GM12878 (cell line): ENCODE measurements around the gene ATP6V1A. TPM values are rescaled to one million over a fixed set of nuclear protein-coding genes. Genes with fewer than 3 reads are reported as not detected.

ENCODE experiments used
- ATAC-seq: fragments of 200-7000 bp; cut with Tn5 transposase; 3 replicates; pipeline ENCODE4 v1.9.1; 2020; ENCODE audit warnings: mild to moderate bottlenecking, moderate library complexity
- Bru-seq: library from RNA; stranded (reverse); fragments of 400-500 nt; gene quantifications from one replicate; lab custom pipeline; 2021; lab: Mats Ljungman, UMichigan
- BruChase-seq, 2 experiments: library from RNA; stranded (reverse); fragments of 400-500 nt; gene quantifications; one replicate each; lab custom pipeline; 2021; lab: Mats Ljungman, UMichigan
- BruUV-seq: library from RNA; stranded (reverse); fragments of 400-500 nt; replicated peaks from 2 replicates; lab custom pipeline; 2021; lab: Mats Ljungman, UMichigan
- CTCF ChIA-PET: fragments of 300-600 bp; sonication (Branson Sonifier 250); formaldehyde crosslinking; extraction: SDS; loops from one replicate; lab custom pipeline; 2021; ENCODE audit warnings: inconsistent platforms; lab: Yijun Ruan, JAX
- POLR2A ChIA-PET: fragments of 350-600 bp; formaldehyde crosslinking; extraction: SDS; loops from one replicate; lab custom pipeline; 2021; ENCODE audit warnings: inconsistent platforms; lab: Charles Lee
- RAD21 ChIA-PET: fragments of 300-600 bp; sonication (Branson Sonifier 250); formaldehyde crosslinking; loops from one replicate; lab custom pipeline; 2023; ENCODE audit warnings: antibody characterized with exemption; ENCODE audit not compliant: unreplicated experiment; lab: Charles Lee
- SMC1A ChIA-PET: fragments of 300-600 bp; sonication (Branson Sonifier 250); formaldehyde crosslinking; loops from one replicate; lab custom pipeline; 2023; ENCODE audit not compliant: unreplicated experiment, uncharacterized antibody; lab: Charles Lee
- DNase-seq: peaks from one replicate; pipeline ENCODE4 v3.0.0-alpha.2; 2011; ENCODE audit warnings: low read depth, low spot score
- FAIRE-seq: peaks from 3 replicates; lab custom pipeline; 2011; peaks lifted over from hg19 to GRCh38; lab: Jason Lieb, UNC
- H2AFZ ChIP-seq: 2 replicates; pipeline ENCODE4 v1.6.0; 2011; ENCODE audit warnings: low read depth, low read length, control low read depth; ENCODE audit not compliant: control insufficient read depth
- H3K27ac ChIP-seq: 2 replicates; pipeline ENCODE4 v1.5.1; 2011; ENCODE audit warnings: control low read depth; ENCODE audit not compliant: control insufficient read depth, insufficient read depth
- H3K27me3 ChIP-seq, 2 experiments: replicated peaks in 1 of 2; 2 replicates each; pipeline versions ENCODE4 v1.6.0 to v1.6.1; 2011; ENCODE audit warnings: low read length in 1 of 2; ENCODE audit not compliant: control insufficient read depth in 2 of 2, insufficient read depth in 2 of 2
- H3K36me3 ChIP-seq, 2 experiments: 2 replicates each; pipeline ENCODE4 v1.5.1; 2011; ENCODE audit warnings: low read length in 1 of 2; ENCODE audit not compliant: control insufficient read depth in 2 of 2, insufficient read depth in 2 of 2
- H3K4me1 ChIP-seq: 2 replicates; pipeline ENCODE4 v1.6.1; 2011; ENCODE audit warnings: mild to moderate bottlenecking, low read length, moderate library complexity, mixed read lengths; ENCODE audit not compliant: control insufficient read depth, insufficient read depth
- H3K4me2 ChIP-seq: 2 replicates; pipeline ENCODE4 v1.6.0; 2011; ENCODE audit warnings: control low read depth; ENCODE audit not compliant: control insufficient read depth, insufficient read depth
- H3K4me3 ChIP-seq: fragments of 200-600 bp; sonication (generic); 2 replicates; pipeline ENCODE4 v1.5.1; 2016
- H3K79me2 ChIP-seq: 2 replicates; pipeline ENCODE4 v1.6.0; 2011; ENCODE audit warnings: low read length; ENCODE audit not compliant: control insufficient read depth, insufficient read depth
- H3K9ac ChIP-seq: 2 replicates; pipeline ENCODE4 v1.8.0; 2011; ENCODE audit warnings: low read length, control low read depth, mixed read lengths; ENCODE audit not compliant: control insufficient read depth, insufficient read depth
- H3K9me3 ChIP-seq: replicated peaks from 3 replicates; pipeline ENCODE4 v1.5.1; 2011; ENCODE audit warnings: mild to moderate bottlenecking, low read length; ENCODE audit not compliant: control insufficient read depth, insufficient read depth
- H4K20me1 ChIP-seq: 2 replicates; pipeline ENCODE4 v1.6.0; 2011; ENCODE audit not compliant: control insufficient read depth, insufficient read depth
- BHLHE40 ChIP-seq, 2 experiments: fragments of 450-650 bp in 1 of 2; IDR thresholded peaks; 2 replicates each; pipeline ENCODE4 v1.6.1; 2011 to 2017; ENCODE audit warnings: low read depth in 2 of 2, borderline replicate concordance in 1 of 2, improper control_type of control experiment in 1 of 2, low read length in 1 of 2, mild to moderate bottlenecking in 1 of 2
- CREM ChIP-seq: IDR thresholded peaks from 2 replicates; pipeline ENCODE4 v1.6.1; 2014; ENCODE audit warnings: antibody characterized with exemption, low read depth
- E2F4 ChIP-seq: IDR thresholded peaks from 2 replicates; pipeline ENCODE4 v1.6.1; 2012; ENCODE audit warnings: low read depth, low read length, improper control_type of control experiment
- ESRRA ChIP-seq: IDR thresholded peaks from 2 replicates; pipeline ENCODE4 v1.6.1; 2012; ENCODE audit warnings: mild to moderate bottlenecking, low read length, improper control_type of control experiment
- ETV6 ChIP-seq, 2 experiments: fragments of 450-650 bp in 1 of 2; IDR thresholded peaks in 1 of 2; conservative IDR thresholded peaks in 1 of 2; 2 replicates each; pipeline ENCODE4 v1.6.1; 2014; ENCODE audit warnings: antibody characterized with exemption in 1 of 2, borderline replicate concordance in 1 of 2, low read depth in 1 of 2, mild to moderate bottlenecking in 1 of 2, moderate library complexity in 1 of 2
- PAX5 ChIP-seq: IDR thresholded peaks from 2 replicates; pipeline ENCODE4 v1.6.1; 2011; ENCODE audit warnings: low read depth, low read length, borderline replicate concordance
- POU2F2 ChIP-seq: IDR thresholded peaks from 3 replicates; pipeline ENCODE4 v1.6.1; 2011; ENCODE audit warnings: low read depth, mild to moderate bottlenecking, low read length, borderline replicate concordance
- SKIL ChIP-seq: fragments of 450-650 bp; IDR thresholded peaks from 2 replicates; pipeline ENCODE4 v1.6.1; 2017; ENCODE audit warnings: mild to moderate bottlenecking, low read depth, inconsistent platforms; ENCODE audit not compliant: poor library complexity, severe bottlenecking
- ZBTB11 ChIP-seq: fragments of 450-650 bp; formaldehyde crosslinking; IDR thresholded peaks from 2 replicates; pipeline ENCODE4 v1.5.0; 2022; ENCODE audit warnings: mild to moderate bottlenecking, missing genetic modification characterization
- WGBS: methylation state at CpG from one replicate; pipeline ENCODE4 v1.1.6; 2016; ENCODE audit warnings: low lambda C conversion rate; ENCODE audit not compliant: insufficient replicate concordance, insufficient coverage; ENCODE audit errors: missing lambda C conversion rate; 5-methylcytosine and 5-hydroxymethylcytosine counted together
- in situ Hi-C: fragments of 300-500 bp; cut with MboI; formaldehyde crosslinking; loops from 9 replicates; pipeline ENCODE4 v1.14.3; 2018; ENCODE audit warnings: mixed read lengths
- intact Hi-C: fragments of 100-400 bp; cut with micrococcal nuclease; formaldehyde crosslinking; loops from one replicate; pipeline ENCODE4 v1.14.2; 2022; ENCODE audit not compliant: unreplicated experiment
- long read RNA-seq, 2 experiments: library from polyadenylated mRNA; unstranded; transcript quantifications; one replicate each; pipeline ENCODE4 v2.0.0, GENCODE V29; 2019 to 2020
- polyA minus RNA-seq, 3 experiments: library from RNA; depleted of rRNA, polyadenylated mRNA; stranded (reverse); fragments of >200 nt; gene quantifications; 2 replicates each; pipeline ENCODE4 v1.2.3, GENCODE V29; 2011
- polyA plus RNA-seq, 11 experiments: library from polyadenylated mRNA; depleted of rRNA in 4 of 11; unstranded in 6 of 11; stranded (reverse) in 5 of 11; fragments of >200 nt; fragmentation: Nextera tagmentation in 4 of 11; fragmentation: Illumina TruSeq in 1 of 11; extraction: Ambion mirVana in 4 of 11; extraction: Trizol in 1 of 11; gene quantifications; 1 replicate in 1 of 11; 2 replicates in 10 of 11; pipeline versions ENCODE4 v1.2.1 to v1.2.3, GENCODE V29; 2011 to 2016; ENCODE audit warnings: inconsistent platforms in 2 of 11, missing spikeins in 2 of 11, low read depth in 1 of 11
- total RNA-seq, 4 experiments: library from RNA; depleted of rRNA in 3 of 4; stranded (reverse); fragments of >200 nt in 3 of 4; fragmentation: Illumina TruSeq in 1 of 4; extraction: Trizol in 1 of 4; gene quantifications; 2 replicates each; pipeline versions ENCODE4 v1.2.1 to v1.2.3, GENCODE V29; 2013 to 2021

The ATP6V1A gene
- 38.6 and 43.2 TPM in 2 replicates for total RNA-seq (2013; cell fraction: nucleolus; rRNA removed)
- total RNA-seq (2014; rRNA removed) (52.2 and 72.3 TPM in 2 replicates), total RNA-seq (2014; rRNA removed; fragmentation: Illumina TruSeq; extraction: Trizol) (51.3 and 53.6 TPM in 2 replicates), total RNA-seq (2021) (61.4 and 64.5 TPM in 2 replicates), polyA plus RNA-seq (2011; rRNA removed) (42.9 and 59.5 TPM in 2 replicates), polyA plus RNA-seq (2014; fragmentation: Illumina TruSeq; extraction: Trizol) (31.2 and 39.0 TPM in 2 replicates), polyA plus RNA-seq (2014; fragmentation: Nextera tagmentation; extraction: Ambion mirVana) (10 to 100 TPM; 22.4 to 44.1 TPM), polyA plus RNA-seq (2014; rRNA removed) (22.2 and 30.0 TPM in 2 replicates), polyA plus RNA-seq (2016; fragmentation: Nextera tagmentation; extraction: Ambion mirVana) (10 to 100 TPM; 63.1 to 65.8 TPM), polyA minus RNA-seq (2011; rRNA and poly(A)+ RNA removed) (59.7 and 85.6 TPM in 2 replicates), Bru-seq, nascent RNA (percentile 74 among the genes with signal in this experiment), BruChase-seq, experiment 1, labeled RNA remaining after a 6-hour chase (percentile 84 among the genes with signal in this experiment), BruChase-seq, experiment 2, labeled RNA remaining after a 2-hour chase (percentile 76 among the genes with signal in this experiment)
- polyA plus RNA-seq (2011; ENCODE audit: low read depth): 7.7 TPM
- polyA plus RNA-seq (2011; cell fraction: cytosol; rRNA removed): 15.6 and 23.5 TPM in 2 replicates
- 8.4 and 12.3 TPM in 2 replicates for polyA plus RNA-seq (2011; cell fraction: nucleus; rRNA removed)
- 11.5 and 14.3 TPM in 2 replicates for polyA plus RNA-seq (2012)
- polyA minus RNA-seq (2011; cell fraction: cytosol; rRNA and poly(A)+ RNA removed): 21.8 and 23.5 TPM in 2 replicates
- 6.0 and 10.1 TPM in 2 replicates for polyA minus RNA-seq (2011; cell fraction: nucleus; rRNA and poly(A)+ RNA removed)
- long read RNA-seq, experiment 1, full-length matches to known transcripts: 13 of 15 reads
- long read RNA-seq, experiment 1, partial matches to known transcripts: 0 of 15 reads
- long read RNA-seq, experiment 1, other reads (novel, unspliced or antisense): 2 of 15 reads
- long read RNA-seq, experiment 2, full-length matches to known transcripts: 143 of 177 reads
- long read RNA-seq, experiment 2, partial matches to known transcripts: 15 of 177 reads
- long read RNA-seq, experiment 2, other reads (novel, unspliced or antisense): 19 of 177 reads

GRCh38 chr3:113746548-113747282 is at the start of gene ATP6V1A:
TSS of gene ATP6V1A (plus strand) at chr3:113747035. CDS start at chr3:113778754, 31,719 bp downstream.
- H3K27ac ChIP-seq: peak within 1 kb of the TSS; percentile 95
- peak within 1 kb of the TSS; percentile 79 for H3K4me2 ChIP-seq
- intact Hi-C loops: loop anchor here (1.0 to 10.0 kb wide), 5 partner anchors 84 to 708 kb away; partner anchors contain the start of genes CCDC191, GRAMD1C and QTRT2
- H3K36me3 ChIP-seq: no peaks in the 10 kb centered on the region
- BruUV-seq: no TSS peak
- peak within 1 kb of the TSS; percentile 93 for H2AFZ ChIP-seq
- RAD21 ChIA-PET: interaction anchor here (0.6 to 3.6 kb wide), 16 partner anchors 8 to 253 kb away, joined by 3 to 48 read pairs (median 6); partner anchors contain the start of gene USF3
- ATAC-seq: peak; percentile 60
- H3K4me1 ChIP-seq: 0 out of 2 replicates have a peak, but pooled peaks cover 3% of the 10 kb centered on the region
- H3K4me3 ChIP-seq: peak within 1 kb of the TSS; percentile 90
- H3K9me3 ChIP-seq: no peaks in the 10 kb centered on the region
- CTCF ChIA-PET: interaction anchor here (0.5 to 9.8 kb wide), 15 partner anchors 9 to 254 kb away, joined by 3 to 72 read pairs (median 8); partner anchors contain the start of gene GRAMD1C
- H3K79me2 ChIP-seq: peaks cover 76% of the 10 kb centered on the region
- POLR2A ChIA-PET: interaction anchor here (0.9 to 4.5 kb wide), 13 partner anchors 8 to 89 kb away, joined by 3 to 30 read pairs (median 5); partner anchors contain the start of gene USF3
- no peaks in the 10 kb centered on the region for H4K20me1 ChIP-seq
- H3K27me3 ChIP-seq: no peaks in the 10 kb centered on the region
- WGBS: under 1% methylated on average over 22 of the region's 34 CpGs
- H3K9ac ChIP-seq: peak within 1 kb of the TSS; percentile 91
- SMC1A ChIA-PET: interaction anchor here (0.6 to 5.5 kb wide), 16 partner anchors 8 to 184 kb away, joined by 3 to 55 read pairs (median 4); no protein-coding TSS in a partner anchor
- no peak for FAIRE-seq
- peak; percentile 82 for DNase-seq
- in situ Hi-C loops: loop anchor here (10.0 kb wide), 1 partner anchor 252 kb away; no protein-coding TSS in a partner anchor
- TF ChIP-seq CREM (peak; percentile 95), ETV6 (conservative IDR thresholded peaks at IDR 0.05 in 1 of 2, IDR thresholded peaks at IDR 0.05 in 1 of 2; ENCODE audit: borderline replicate concordance in 1 of 2, low read depth in 1 of 2) (no peak), BHLHE40 (IDR thresholded peaks at IDR 0.05; ENCODE audit: borderline replicate concordance in 1 of 2, low read depth in 2 of 2, low read length in 1 of 2) (peak; percentile 87 to 91), POU2F2 (no peak), ZBTB11 (CRISPR knock-in tag) (peak; percentile 84), ESRRA (no peak), SKIL (peak; percentile 81), E2F4 (no peak), PAX5 (no peak)
